ENCODE data around the gene BICRA. TPM values are rescaled to one million over a fixed set of nuclear protein-coding genes. Genes with fewer than 3 reads are reported as not detected.

Gene BICRA
- total RNA-seq, 1 donor from 2014 or later: 13.4 TPM

GRCh38 chr19:47695533-47696262 lies 86.8 kb downstream of the BICRA start:
- Mint-ChIP-seq H3K27ac (ENCODE audit: unreplicated experiment) (no peak overlapping the region), H3K36me3 (ENCODE audit: low read depth) (peaks cover 3% of the 10 kb centered on the region), H3K9me3 (ENCODE audit: low read depth) (no peaks in the 10 kb centered on the region), H3K27me3 (ENCODE audit: low read depth) (no peaks in the 10 kb centered on the region), H3K4me3 (ENCODE audit: unreplicated experiment) (no peak overlapping the region), H3K4me1 (ENCODE audit: low read depth) (peaks cover 3% of the 10 kb centered on the region)
- no peak for DNase-seq (ENCODE audit: low spot score)
- no peak for TF ChIP-seq CTCF (IDR thresholded peaks at IDR 0.05)

DNA sequence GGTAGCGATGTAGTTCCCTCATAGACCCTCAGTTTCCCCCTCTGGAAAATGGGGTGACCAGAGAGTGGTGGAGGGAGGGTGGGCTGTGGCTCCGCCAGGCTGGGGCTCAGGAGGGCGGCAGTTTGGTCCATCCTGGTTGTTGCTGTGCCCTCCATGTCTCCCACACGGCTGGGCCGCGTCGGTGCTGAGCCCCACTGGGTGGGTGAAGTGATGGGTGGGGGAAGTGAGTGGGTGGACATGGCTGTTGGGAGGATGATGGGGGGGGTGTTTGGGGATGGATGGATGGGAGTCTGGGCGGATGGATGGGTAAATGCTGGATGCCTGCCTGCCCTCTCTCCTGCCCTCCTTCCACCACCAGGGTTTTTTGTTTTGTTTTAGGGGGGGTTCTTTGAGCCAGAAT lies 87.7 kb downstream of the BICRA start:
- no peak overlapping the region for H3K4me3 Mint-ChIP-seq (ENCODE audit: unreplicated experiment)
- H3K4me1 Mint-ChIP-seq (ENCODE audit: low read depth): peaks cover 3% of the 10 kb centered on the region
- H3K9me3 Mint-ChIP-seq (ENCODE audit: low read depth): no peaks in the 10 kb centered on the region
- H3K27ac Mint-ChIP-seq (ENCODE audit: unreplicated experiment): no peak overlapping the region
- no peak for DNase-seq (ENCODE audit: low spot score)
- no peaks in the 10 kb centered on the region for H3K27me3 Mint-ChIP-seq (ENCODE audit: low read depth)
- H3K36me3 Mint-ChIP-seq (ENCODE audit: low read depth): no peaks in the 10 kb centered on the region
- TF ChIP-seq CTCF (IDR thresholded peaks at IDR 0.05): no peak

DNA sequence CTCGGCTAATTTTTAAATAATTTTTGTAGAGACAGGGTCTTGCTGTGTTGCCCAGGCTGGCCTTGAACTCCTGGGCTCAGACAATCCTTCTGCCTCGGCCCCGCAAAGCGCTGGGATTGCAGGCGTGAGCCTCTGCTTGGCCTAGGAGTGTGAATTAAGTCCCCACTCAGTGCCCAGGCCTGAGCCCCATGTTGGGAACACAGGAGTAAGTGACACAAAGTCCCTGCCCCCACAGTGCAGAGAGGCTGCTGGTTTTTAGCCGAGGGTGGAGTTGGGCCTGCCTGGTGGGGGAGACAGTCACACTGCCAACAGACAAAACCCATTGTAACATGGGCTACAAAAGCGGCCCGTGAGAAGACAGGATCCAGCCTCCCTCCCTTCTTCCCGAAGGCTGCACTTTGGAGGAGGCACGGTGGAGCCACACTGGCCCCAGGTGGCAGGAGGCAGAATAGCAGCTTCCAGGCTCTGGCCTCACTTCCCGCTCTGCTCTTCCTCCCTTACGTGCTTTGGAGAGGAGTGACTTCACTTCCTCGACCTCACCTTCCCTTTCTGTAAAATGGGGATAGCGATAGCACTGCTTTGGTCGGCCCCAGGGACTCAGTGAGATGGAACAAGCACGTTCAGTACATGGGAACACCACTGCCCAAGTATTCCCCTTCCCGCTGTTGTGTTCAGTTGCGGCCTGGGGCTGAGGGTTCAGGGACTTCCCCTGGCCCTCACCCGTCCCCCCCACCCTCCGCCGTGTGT lies 89.1 kb downstream of the BICRA start:
- H3K27ac Mint-ChIP-seq (ENCODE audit: unreplicated experiment): no peak overlapping the region
- H3K4me3 Mint-ChIP-seq (ENCODE audit: unreplicated experiment): no peak overlapping the region
- H3K9me3 Mint-ChIP-seq (ENCODE audit: low read depth): no peaks in the 10 kb centered on the region
- TF ChIP-seq CTCF (IDR thresholded peaks at IDR 0.05): peak; percentile 90
- H3K36me3 Mint-ChIP-seq (ENCODE audit: low read depth): peaks cover 6% of the 10 kb centered on the region
- peaks cover 3% of the 10 kb centered on the region for H3K4me1 Mint-ChIP-seq (ENCODE audit: low read depth)
- DNase-seq (ENCODE audit: low spot score): no peak
- no peaks in the 10 kb centered on the region for H3K27me3 Mint-ChIP-seq (ENCODE audit: low read depth)

GRCh38 chr19:47698631-47699359 lies 89.9 kb downstream of the BICRA start:
- Mint-ChIP-seq H3K9me3 (ENCODE audit: low read depth) (no peaks in the 10 kb centered on the region), H3K4me3 (ENCODE audit: unreplicated experiment) (no peak overlapping the region), H3K4me1 (ENCODE audit: low read depth) (peaks cover 4% of the 10 kb centered on the region), H3K27me3 (ENCODE audit: low read depth) (no peaks in the 10 kb centered on the region), H3K36me3 (ENCODE audit: low read depth) (peaks cover 6% of the 10 kb centered on the region), H3K27ac (ENCODE audit: unreplicated experiment) (no peak overlapping the region)
- no peak for TF ChIP-seq CTCF (IDR thresholded peaks at IDR 0.05)
- DNase-seq (ENCODE audit: low spot score): no peak

GRCh38 chr19:47699360-47699917 lies 90.5 kb downstream of the BICRA start:
- DNase-seq (ENCODE audit: low spot score): no peak
- peak; percentile 82 for TF ChIP-seq CTCF (IDR thresholded peaks at IDR 0.05)
- H3K9me3 Mint-ChIP-seq (ENCODE audit: low read depth): no peaks in the 10 kb centered on the region
- no peak overlapping the region for H3K27ac Mint-ChIP-seq (ENCODE audit: unreplicated experiment)
- no peaks in the 10 kb centered on the region for H3K27me3 Mint-ChIP-seq (ENCODE audit: low read depth)
- H3K36me3 Mint-ChIP-seq (ENCODE audit: low read depth): peaks cover 6% of the 10 kb centered on the region
- H3K4me3 Mint-ChIP-seq (ENCODE audit: unreplicated experiment): no peak overlapping the region
- H3K4me1 Mint-ChIP-seq (ENCODE audit: low read depth): peaks cover 9% of the 10 kb centered on the region
